Body of pancreas (tissue), 4 donors: ENCODE results near the gene ANKIB1. TPM values are rescaled to one million over a fixed set of nuclear protein-coding genes. Genes with fewer than 3 reads are reported as not detected.

ENCODE experiments used
- ATAC-seq: fragments of 150-250 bp; one replicate; pipeline ENCODE4 v1.9.1; 2016
- DNase-seq, 4 donors: peaks; one replicate each; pipeline ENCODE4 v3.0.0-alpha.2; 2019
- H3K27ac ChIP-seq, 4 donors: fragments of 200-600 bp; sonication (generic); 1 replicate in 3 of 4; 2 replicates in 1 of 4; pipeline versions ENCODE4 v1.5.1 to v1.6.1; 2016 to 2019; ENCODE audit warnings: mild to moderate bottlenecking in 1 of 4, mixed read lengths in 1 of 4, moderate library complexity in 1 of 4
- H3K27me3 ChIP-seq, 2 donors: fragments of 200-600 bp; sonication (generic); one replicate each; pipeline ENCODE4 v1.6.0; 2016; ENCODE audit warnings: mild to moderate bottlenecking in 1 of 2
- H3K36me3 ChIP-seq, 2 donors: fragments of 200-600 bp; sonication (generic); replicated peaks in 1 of 2; 2 replicates each; pipeline ENCODE4 v1.5.1; 2016; ENCODE audit warnings: low read depth in 2 of 2; ENCODE audit not compliant: insufficient read depth in 1 of 2
- H3K4me1 ChIP-seq: fragments of 200-600 bp; sonication (generic); one replicate; pipeline ENCODE4 v1.6.0; 2016
- H3K4me3 ChIP-seq, 2 donors: fragments of 200-600 bp; sonication (generic); 1 replicate in 1 of 2; 2 replicates in 1 of 2; pipeline ENCODE4 v1.5.1; 2016 to 2019
- H3K9me3 ChIP-seq, 3 donors: fragments of 200-600 bp; sonication (generic); 1 replicate in 2 of 3; 2 replicates in 1 of 3; pipeline ENCODE4 v1.5.1; 2016
- POLR2A ChIP-seq, 3 donors: fragments of 450-650 bp; IDR thresholded peaks; one replicate each; pipeline ENCODE4 v1.6.1; 2016; ENCODE audit warnings: antibody characterized with exemption in 3 of 3, mild to moderate bottlenecking in 2 of 3
- WGBS, 2 donors: methylation state at CpG; one replicate each; pipeline ENCODE4 v1.1.5; 2017; 5-methylcytosine and 5-hydroxymethylcytosine counted together
- intact Hi-C: fragments of 100-400 bp; cut with DNase I; formaldehyde crosslinking; loops from one replicate; pipeline ENCODE4 v1.15.1; 2023
- total RNA-seq, 2 donors: library from RNA; depleted of rRNA; stranded (reverse); fragments of >200 nt; gene quantifications; one replicate each; pipeline ENCODE4 v1.1.0, GENCODE V29; 2016
- TF ChIP-seq, protein P1 (sequence below), 7 experiments: fragments of 450-650 bp in 4 of 7; fragments of 200-600 bp in 3 of 7; sonication (generic) in 3 of 7; IDR thresholded peaks; one replicate each; pipeline ENCODE4 v1.5.1; 2016 to 2019; ENCODE audit warnings: antibody characterized with exemption in 7 of 7

Gene ANKIB1
- total RNA-seq, 2 donors from 2014 or later: 20.1 to 33.2 TPM

DNA sequence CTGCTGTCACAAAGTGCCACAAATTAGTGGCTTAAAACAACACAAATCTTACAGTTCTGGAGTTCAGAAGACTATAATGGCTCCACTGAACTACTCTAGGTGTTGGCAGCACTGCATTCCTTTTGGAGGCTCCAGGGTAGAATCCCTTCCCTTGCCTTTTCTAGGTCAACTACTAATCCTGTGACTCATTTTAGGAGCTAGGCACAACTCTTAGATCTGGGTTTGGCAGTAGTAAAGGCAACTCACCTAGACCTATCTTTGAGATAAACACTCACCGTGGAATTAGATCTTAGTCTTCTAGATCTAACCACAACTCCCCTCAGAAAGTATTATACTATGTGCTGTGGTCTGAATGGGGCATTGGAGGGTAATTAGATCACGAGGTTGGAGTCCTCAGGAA is 60.4 kb downstream of the ANKIB1 start:
- no peak overlapping the region for H3K4me3 ChIP-seq
- H3K36me3 ChIP-seq: no peaks in the 10 kb centered on the region
- H3K4me1 ChIP-seq: no peaks in the 10 kb centered on the region
- WGBS, 2 donors: 78 to 94% methylated on average over 2 of the region's 2 CpGs
- no peaks in the 10 kb centered on the region for H3K27me3 ChIP-seq
- no peak overlapping the region for H3K27ac ChIP-seq
- no peaks in the 10 kb centered on the region for H3K9me3 ChIP-seq
- intact Hi-C loops: no loop called here
- DNase-seq: no peak
- TF ChIP-seq, protein P1, sequence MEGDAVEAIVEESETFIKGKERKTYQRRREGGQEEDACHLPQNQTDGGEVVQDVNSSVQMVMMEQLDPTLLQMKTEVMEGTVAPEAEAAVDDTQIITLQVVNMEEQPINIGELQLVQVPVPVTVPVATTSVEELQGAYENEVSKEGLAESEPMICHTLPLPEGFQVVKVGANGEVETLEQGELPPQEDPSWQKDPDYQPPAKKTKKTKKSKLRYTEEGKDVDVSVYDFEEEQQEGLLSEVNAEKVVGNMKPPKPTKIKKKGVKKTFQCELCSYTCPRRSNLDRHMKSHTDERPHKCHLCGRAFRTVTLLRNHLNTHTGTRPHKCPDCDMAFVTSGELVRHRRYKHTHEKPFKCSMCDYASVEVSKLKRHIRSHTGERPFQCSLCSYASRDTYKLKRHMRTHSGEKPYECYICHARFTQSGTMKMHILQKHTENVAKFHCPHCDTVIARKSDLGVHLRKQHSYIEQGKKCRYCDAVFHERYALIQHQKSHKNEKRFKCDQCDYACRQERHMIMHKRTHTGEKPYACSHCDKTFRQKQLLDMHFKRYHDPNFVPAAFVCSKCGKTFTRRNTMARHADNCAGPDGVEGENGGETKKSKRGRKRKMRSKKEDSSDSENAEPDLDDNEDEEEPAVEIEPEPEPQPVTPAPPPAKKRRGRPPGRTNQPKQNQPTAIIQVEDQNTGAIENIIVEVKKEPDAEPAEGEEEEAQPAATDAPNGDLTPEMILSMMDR (IDR thresholded peaks at IDR 0.05): no peak
- TF ChIP-seq POLR2A (IDR thresholded peaks at IDR 0.05): no peak
- ATAC-seq: no peak

DNA sequence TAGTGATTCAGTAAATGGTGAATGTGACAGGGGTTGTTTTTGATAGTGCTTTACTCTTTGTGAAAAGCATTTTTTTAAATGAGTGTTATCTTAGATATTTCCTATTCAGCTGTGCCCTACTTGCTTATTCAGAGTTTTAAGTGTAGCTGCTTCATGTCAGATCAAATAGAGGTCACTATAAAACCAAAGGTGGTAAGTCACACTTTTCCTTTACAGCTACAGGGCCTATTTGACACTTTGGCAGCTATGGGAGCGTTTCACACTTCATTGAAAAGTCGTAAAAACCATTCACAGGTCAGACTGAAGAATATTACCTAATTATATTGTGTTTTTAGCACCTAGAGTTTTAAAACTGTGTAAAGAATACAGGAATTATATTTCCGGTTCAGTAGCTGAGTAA is 67.3 kb downstream of the ANKIB1 start:
- H3K27me3 ChIP-seq: no peaks in the 10 kb centered on the region
- intact Hi-C loops: no loop called here
- H3K36me3 ChIP-seq: no peaks in the 10 kb centered on the region
- TF ChIP-seq, protein P1 (IDR thresholded peaks at IDR 0.05): no peak
- TF ChIP-seq POLR2A (IDR thresholded peaks at IDR 0.05): no peak
- DNase-seq: no peak
- no peak for ATAC-seq
- no peaks in the 10 kb centered on the region for H3K9me3 ChIP-seq
- H3K4me1 ChIP-seq: no peaks in the 10 kb centered on the region
- no peak overlapping the region for H3K27ac ChIP-seq
- H3K4me3 ChIP-seq: no peak overlapping the region
- 88 to 93% methylated on average over 3 of the region's 3 CpGs for WGBS, 2 donors

DNA sequence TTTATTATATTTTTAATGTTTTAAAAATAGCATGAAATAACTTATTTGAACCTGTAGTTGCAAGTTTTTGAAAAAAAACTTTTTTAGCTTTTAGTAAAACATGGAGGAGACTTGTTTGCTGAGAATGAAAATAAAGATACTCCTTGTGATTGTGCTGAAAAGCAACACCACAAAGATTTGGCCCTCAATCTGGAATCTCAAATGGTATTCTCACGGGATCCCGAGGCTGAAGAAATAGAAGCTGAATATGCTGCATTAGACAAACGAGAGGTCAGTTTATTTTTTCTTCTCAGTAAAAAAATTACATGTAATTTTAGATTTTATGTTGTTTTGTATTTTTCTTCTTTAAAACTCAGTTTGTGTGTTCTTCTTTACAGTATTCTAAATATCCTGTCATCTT is 73.5 kb downstream of the ANKIB1 start:
- WGBS, 2 donors: 92% methylated on average over 3 of the region's 3 CpGs
- H3K4me3 ChIP-seq: no peak overlapping the region
- H3K9me3 ChIP-seq: no peaks in the 10 kb centered on the region
- H3K4me1 ChIP-seq: no peaks in the 10 kb centered on the region
- TF ChIP-seq, protein P1 (IDR thresholded peaks at IDR 0.05): no peak
- no peak for TF ChIP-seq POLR2A (IDR thresholded peaks at IDR 0.05)
- DNase-seq (no peak), ATAC-seq (no peak)
- no peak overlapping the region for H3K27ac ChIP-seq
- no peaks in the 10 kb centered on the region for H3K36me3 ChIP-seq
- no peaks in the 10 kb centered on the region for H3K27me3 ChIP-seq
- intact Hi-C loops: no loop called here

DNA sequence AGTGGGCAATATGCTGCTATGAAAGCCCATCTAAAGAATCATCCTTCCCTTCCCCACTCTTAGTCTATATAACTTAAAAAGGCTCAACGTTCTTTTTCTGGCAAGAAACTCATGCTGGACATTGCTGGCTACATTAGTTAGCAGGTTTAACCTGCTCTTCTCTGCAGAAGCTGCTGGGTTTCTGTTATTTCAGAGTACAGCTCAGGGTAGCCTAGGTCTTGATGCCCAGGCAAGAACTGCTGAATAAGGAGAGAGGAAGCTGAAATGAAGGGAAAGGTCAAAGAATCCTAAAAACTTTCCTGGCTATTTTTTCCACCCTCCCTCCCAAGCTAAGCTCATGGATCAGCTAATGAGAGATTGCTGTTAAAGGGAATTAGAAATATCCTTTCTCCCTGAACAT is 79.4 kb downstream of the ANKIB1 start:
- no peaks in the 10 kb centered on the region for H3K9me3 ChIP-seq
- intact Hi-C loops: no loop called here
- H3K27me3 ChIP-seq: no peaks in the 10 kb centered on the region
- H3K4me3 ChIP-seq: no peak overlapping the region
- H3K36me3 ChIP-seq: no peaks in the 10 kb centered on the region
- H3K4me1 ChIP-seq: no peaks in the 10 kb centered on the region
- no peak for DNase-seq
- TF ChIP-seq, protein P1 (IDR thresholded peaks at IDR 0.05): no peak
- no peak for TF ChIP-seq POLR2A (IDR thresholded peaks at IDR 0.05)
- no peak overlapping the region for H3K27ac ChIP-seq
- WGBS, 2 donors: 23 to 25% methylated on average over 1 of the region's 1 CpG
- ATAC-seq: no peak

DNA sequence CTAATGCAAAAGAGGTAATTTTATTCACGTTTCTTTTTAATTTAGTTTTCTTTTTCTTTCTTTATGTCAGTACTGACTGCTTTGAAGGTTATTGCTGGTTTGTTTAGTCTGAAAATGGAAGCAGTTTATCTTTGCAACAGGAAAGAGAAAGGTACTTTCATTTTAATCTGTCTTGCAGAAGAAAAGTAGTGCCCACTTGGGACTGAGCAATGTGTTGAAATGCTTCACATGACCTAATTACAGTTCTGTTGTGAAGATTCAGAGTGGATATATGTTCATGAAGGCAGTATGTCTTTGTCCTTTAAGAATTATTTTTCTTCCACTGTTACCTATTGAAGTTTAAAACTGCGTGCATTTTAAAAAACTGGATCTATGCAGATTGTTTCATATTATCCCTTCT is 80.1 kb downstream of the ANKIB1 start:
- ATAC-seq: no peak
- intact Hi-C loops: no loop called here
- 78 to 83% methylated on average over 2 of the region's 2 CpGs for WGBS, 2 donors
- H3K4me3 ChIP-seq: no peak overlapping the region
- no peaks in the 10 kb centered on the region for H3K36me3 ChIP-seq
- TF ChIP-seq, protein P1 (IDR thresholded peaks at IDR 0.05): no peak
- no peak for TF ChIP-seq POLR2A (IDR thresholded peaks at IDR 0.05)
- no peaks in the 10 kb centered on the region for H3K4me1 ChIP-seq
- H3K9me3 ChIP-seq: no peaks in the 10 kb centered on the region
- no peak for DNase-seq
- H3K27me3 ChIP-seq: no peaks in the 10 kb centered on the region
- no peak overlapping the region for H3K27ac ChIP-seq
